Mesendoderm (in vitro differentiated cells): ENCODE results near the gene ADAMTS13. TPM values are rescaled to one million over a fixed set of nuclear protein-coding genes. Genes with fewer than 3 reads are reported as not detected.
A peak's percentile ranks its signal among the peaks of the same experiment; 100 is the strongest.
"Not testable (repeated sequence)": the region's sequence is repeated elsewhere in the genome, so short reads cannot be mapped to it uniquely, and the experiment has no call there.

Experiments used
- DNase-seq: peaks from one replicate; pipeline ENCODE4 v3.0.0; 2013
- H2AK5ac ChIP-seq: 2 replicates; pipeline ENCODE4 v1.6.1; 2013; ENCODE audit warnings: low read length, inconsistent platforms
- H2BK120ac ChIP-seq: 2 replicates; pipeline ENCODE4 v1.6.1; 2013; ENCODE audit warnings: low read depth, mild to moderate bottlenecking, low read length, moderate library complexity, mixed read lengths
- H2BK15ac ChIP-seq: replicated peaks from 2 replicates; pipeline ENCODE4 v1.6.1; 2013; ENCODE audit warnings: low read depth, mild to moderate bottlenecking, moderate library complexity
- H2BK5ac ChIP-seq: 2 replicates; pipeline ENCODE4 v1.6.1; 2013; ENCODE audit warnings: low read length, inconsistent platforms
- H3K18ac ChIP-seq: 2 replicates; pipeline ENCODE4 v1.6.1; 2013; ENCODE audit warnings: mild to moderate bottlenecking, low read length, mixed read lengths
- H3K23ac ChIP-seq: one replicate; pipeline ENCODE4 v1.6.1; 2013; ENCODE audit warnings: low read length
- H3K27ac ChIP-seq: 2 replicates; pipeline ENCODE4 v1.5.1; 2013; ENCODE audit warnings: low read depth, mild to moderate bottlenecking, inconsistent platforms, low read length, moderate library complexity
- H3K27me3 ChIP-seq: 2 replicates; pipeline ENCODE4 v1.6.1; 2013; ENCODE audit warnings: low read length, control low read depth, mild to moderate bottlenecking, inconsistent platforms; ENCODE audit not compliant: insufficient read depth, poor library complexity
- H3K36me3 ChIP-seq: 2 replicates; pipeline ENCODE4 v1.6.1; 2013; ENCODE audit warnings: low read length, inconsistent platforms; ENCODE audit not compliant: control insufficient read depth, insufficient read depth
- H3K4ac ChIP-seq: one replicate; pipeline ENCODE4 v1.6.1; 2013; ENCODE audit warnings: low read depth, mild to moderate bottlenecking, low read length, moderate library complexity
- H3K4me1 ChIP-seq: 2 replicates; pipeline ENCODE4 v1.6.1; 2013; ENCODE audit warnings: low read depth, low read length, inconsistent platforms; ENCODE audit not compliant: control insufficient read depth
- H3K4me2 ChIP-seq: 2 replicates; pipeline ENCODE4 v1.6.1; 2013; ENCODE audit warnings: low read length
- H3K4me3 ChIP-seq: 2 replicates; pipeline ENCODE4 v1.5.1; 2013; ENCODE audit warnings: mild to moderate bottlenecking, low read length
- H3K56ac ChIP-seq: one replicate; pipeline ENCODE4 v1.6.1; 2013; ENCODE audit warnings: low read length
- H3K79me1 ChIP-seq: 2 replicates; pipeline ENCODE4 v1.6.1; 2013; ENCODE audit warnings: low read length, inconsistent platforms
- H3K79me2 ChIP-seq: 2 replicates; pipeline ENCODE4 v1.6.1; 2013; ENCODE audit warnings: mild to moderate bottlenecking, low read length; ENCODE audit not compliant: control insufficient read depth, insufficient read depth
- H3K9ac ChIP-seq: 2 replicates; pipeline ENCODE4 v1.6.1; 2013; ENCODE audit warnings: low read length, inconsistent platforms
- H4K5ac ChIP-seq: one replicate; pipeline ENCODE4 v1.6.1; 2013; ENCODE audit warnings: low read length
- H4K8ac ChIP-seq: one replicate; pipeline ENCODE4 v1.6.1; 2013; ENCODE audit warnings: low read depth, mild to moderate bottlenecking, control low read depth, low read length, moderate library complexity
- WGBS: extraction: QIAGEN DNeasy Blood & Tissue Kit; methylation state at CpG from one replicate; pipeline ENCODE4 v1.1.7; 2013; ENCODE audit warnings: low lambda C conversion rate, missing lambda C conversion rate; ENCODE audit not compliant: insufficient coverage; ENCODE audit errors: extremely low coverage; 5-methylcytosine and 5-hydroxymethylcytosine counted together
- polyA plus RNA-seq, 2 experiments: library from polyadenylated mRNA; stranded (reverse); fragments of 200-250 nt; gene quantifications; one replicate each; pipeline ENCODE4 v1.2.3, GENCODE V29; 2013

The ADAMTS13 gene
- 0.45 TPM for polyA plus RNA-seq (2013, experiment 1 of 2)
- 0.46 TPM for polyA plus RNA-seq (2013, experiment 2 of 2)

DNA sequence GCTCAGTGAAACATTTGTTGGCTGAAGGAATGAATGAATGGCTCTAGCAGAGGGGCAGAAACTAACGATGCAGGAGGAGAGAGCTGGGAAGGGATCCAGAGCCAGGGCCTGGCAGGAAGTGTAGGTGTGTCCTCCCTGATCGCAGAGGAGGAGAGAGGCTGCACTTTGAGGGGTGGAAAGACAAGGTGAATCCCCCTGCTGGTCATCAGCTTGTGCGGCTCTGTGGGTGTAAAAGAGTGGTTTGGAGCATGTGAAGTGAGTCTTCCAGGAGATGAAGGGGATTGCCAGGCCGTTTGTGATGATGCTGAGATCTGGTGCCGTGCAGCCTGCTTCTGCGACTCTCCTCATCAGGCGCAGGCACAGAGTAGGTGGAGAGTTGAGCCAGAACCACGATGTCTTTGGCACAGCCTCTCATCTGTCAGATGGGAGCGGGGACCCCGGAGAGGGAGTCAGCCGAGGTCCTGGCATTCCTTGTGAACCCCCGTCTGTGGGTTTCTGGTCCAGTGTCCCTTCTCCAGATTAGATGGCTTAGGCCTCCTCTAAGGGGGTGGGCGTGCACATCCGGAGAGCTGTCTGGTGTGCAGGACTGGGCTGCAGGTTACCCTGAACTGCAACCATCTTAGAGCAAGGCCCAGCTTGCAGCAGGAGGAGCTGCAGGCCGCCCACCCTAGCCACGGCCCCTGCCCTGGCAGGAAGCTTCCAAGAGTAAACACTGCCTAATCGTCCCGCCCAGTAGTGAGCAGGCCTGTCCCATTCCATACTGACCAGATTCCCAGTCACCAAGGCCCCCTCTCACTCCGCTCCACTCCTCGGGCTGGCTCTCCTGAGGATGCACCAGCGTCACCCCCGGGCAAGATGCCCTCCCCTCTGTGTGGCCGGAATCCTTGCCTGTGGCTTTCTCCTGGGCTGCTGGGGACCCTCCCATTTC, at the start of gene ADAMTS13:
ADAMTS13 (plus strand) TSS at position 753 of the 928 bp plus-strand sequence; CDS start at position 830, 77 bp downstream.
- Histone ChIP-seq H2BK5ac (no peak within 1 kb of the TSS), H3K79me1 (no peaks in the 10 kb centered on the region), H2BK15ac (no peak within 1 kb of the TSS), H3K79me2 (peaks cover 6% of the 10 kb centered on the region), H3K4ac (no peak within 1 kb of the TSS), H3K27me3 (no peaks in the 10 kb centered on the region), H3K4me1 (no peaks in the 10 kb centered on the region), H3K4me3 (no peak within 1 kb of the TSS), H3K27ac (no peak within 1 kb of the TSS), H3K18ac (no peak within 1 kb of the TSS), H3K9ac (peak within 1 kb of the TSS; percentile 34), H3K23ac (no peak within 1 kb of the TSS), H3K56ac (peak within 1 kb of the TSS; percentile 56), H4K5ac (no peak within 1 kb of the TSS), H3K36me3 (no peaks in the 10 kb centered on the region), H4K8ac (no peak within 1 kb of the TSS), H3K4me2 (no peak within 1 kb of the TSS), H2AK5ac (no peak within 1 kb of the TSS), H2BK120ac (no peak within 1 kb of the TSS)
- no CpG with 5 or more reads among the region's 23 CpGs for WGBS
- peak; percentile 81 for DNase-seq

DNA sequence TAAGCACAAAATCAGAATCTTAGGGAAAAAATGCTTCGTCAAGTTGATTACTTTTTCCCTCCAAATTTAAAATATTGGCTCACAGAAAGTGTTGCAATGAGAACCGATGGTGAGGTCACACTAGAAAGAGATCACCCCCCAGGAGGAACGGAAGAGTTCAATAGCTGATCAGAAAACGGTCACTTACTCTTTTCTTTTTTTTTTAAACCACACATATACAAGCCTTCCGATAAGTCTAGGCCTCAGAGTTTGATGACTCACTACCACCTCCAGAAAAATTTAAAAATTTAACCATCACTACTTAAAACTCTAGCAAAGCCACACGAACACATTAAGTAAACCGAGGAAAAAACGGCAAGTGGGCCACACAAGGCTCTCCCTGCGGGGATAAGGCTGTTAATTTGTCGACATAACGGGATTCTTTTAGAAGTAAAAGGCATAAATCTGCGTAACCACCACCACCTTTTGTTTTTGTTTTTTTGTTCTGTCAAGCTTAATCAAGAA, 47.5 kb upstream of the ADAMTS13 start:
- Histone ChIP-seq H2AK5ac (no peak overlapping the region), H4K5ac (no peak overlapping the region), H4K8ac (no peak overlapping the region), H3K18ac (no peak overlapping the region), H3K36me3 (peaks cover 9% of the 10 kb centered on the region), H3K4me2 (peak overlapping the region; percentile 88), H3K23ac (no peak overlapping the region), H3K79me2 (peaks cover 53% of the 10 kb centered on the region), H3K79me1 (peaks cover 38% of the 10 kb centered on the region), H3K4ac (no peak overlapping the region), H3K27ac (no peak overlapping the region), H3K4me3 (peak overlapping the region; percentile 97), H3K4me1 (no peaks in the 10 kb centered on the region), H3K56ac (peak overlapping the region; percentile 97), H2BK120ac (no peak overlapping the region), H2BK15ac (no peak overlapping the region), H3K27me3 (no peaks in the 10 kb centered on the region), H2BK5ac (no peak overlapping the region), H3K9ac (peak overlapping the region; percentile 96)
- WGBS, result no CpG with 5 or more reads among the region's 12 CpGs
- DNase-seq, result no peak

DNA sequence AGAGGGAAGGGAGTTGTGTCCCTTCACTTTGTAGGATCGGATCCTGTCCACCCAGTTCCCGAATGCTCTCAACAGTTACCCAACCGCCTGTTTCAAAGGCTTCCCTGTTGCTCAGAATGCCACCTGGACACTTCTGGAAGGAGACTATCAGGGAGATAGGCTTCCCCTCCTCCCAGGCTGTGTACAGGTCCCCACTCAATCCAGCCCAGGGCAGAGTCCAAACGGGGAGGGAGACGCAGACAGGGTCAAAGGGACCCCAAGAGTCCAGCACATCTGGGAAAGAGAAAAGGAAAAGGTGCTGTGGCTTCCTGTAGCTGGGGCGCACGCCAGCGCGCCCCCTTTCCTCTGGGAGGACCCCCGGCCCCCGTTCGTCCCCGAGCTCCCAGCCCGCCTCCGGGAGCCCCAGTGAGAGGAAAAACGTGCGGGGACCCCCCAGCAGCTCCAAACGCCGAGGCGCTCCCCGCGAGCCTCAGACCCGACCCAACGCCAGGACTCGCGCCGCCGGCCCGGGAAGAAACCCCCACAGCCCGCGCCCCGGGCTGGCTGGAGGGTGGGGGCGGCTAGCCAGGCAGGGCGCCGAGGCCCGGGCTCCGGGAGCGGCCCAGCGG, 46.9 kb upstream of the ADAMTS13 start:
- Histone ChIP-seq H4K5ac (no peak overlapping the region), H3K79me2 (peaks cover 47% of the 10 kb centered on the region), H2BK120ac (peak overlapping the region; percentile 79), H3K4me1 (no peaks in the 10 kb centered on the region), H3K27me3 (no peaks in the 10 kb centered on the region), H3K36me3 (peaks cover 9% of the 10 kb centered on the region), H3K4me3 (peak overlapping the region; percentile 97), H2AK5ac (no peak overlapping the region), H3K56ac (peak overlapping the region; percentile 97), H3K18ac (peak overlapping the region; percentile 97), H3K9ac (peak overlapping the region; percentile 96), H3K23ac (no peak overlapping the region), H3K4ac (peak overlapping the region; percentile 99), H2BK15ac (no peak overlapping the region), H3K27ac (peak overlapping the region; percentile 95), H3K4me2 (peak overlapping the region; percentile 88), H3K79me1 (peaks cover 33% of the 10 kb centered on the region), H2BK5ac (no peak overlapping the region), H4K8ac (peak overlapping the region; percentile 97)
- peak; percentile 63 for DNase-seq
- WGBS, result no CpG with 5 or more reads among the region's 39 CpGs

DNA sequence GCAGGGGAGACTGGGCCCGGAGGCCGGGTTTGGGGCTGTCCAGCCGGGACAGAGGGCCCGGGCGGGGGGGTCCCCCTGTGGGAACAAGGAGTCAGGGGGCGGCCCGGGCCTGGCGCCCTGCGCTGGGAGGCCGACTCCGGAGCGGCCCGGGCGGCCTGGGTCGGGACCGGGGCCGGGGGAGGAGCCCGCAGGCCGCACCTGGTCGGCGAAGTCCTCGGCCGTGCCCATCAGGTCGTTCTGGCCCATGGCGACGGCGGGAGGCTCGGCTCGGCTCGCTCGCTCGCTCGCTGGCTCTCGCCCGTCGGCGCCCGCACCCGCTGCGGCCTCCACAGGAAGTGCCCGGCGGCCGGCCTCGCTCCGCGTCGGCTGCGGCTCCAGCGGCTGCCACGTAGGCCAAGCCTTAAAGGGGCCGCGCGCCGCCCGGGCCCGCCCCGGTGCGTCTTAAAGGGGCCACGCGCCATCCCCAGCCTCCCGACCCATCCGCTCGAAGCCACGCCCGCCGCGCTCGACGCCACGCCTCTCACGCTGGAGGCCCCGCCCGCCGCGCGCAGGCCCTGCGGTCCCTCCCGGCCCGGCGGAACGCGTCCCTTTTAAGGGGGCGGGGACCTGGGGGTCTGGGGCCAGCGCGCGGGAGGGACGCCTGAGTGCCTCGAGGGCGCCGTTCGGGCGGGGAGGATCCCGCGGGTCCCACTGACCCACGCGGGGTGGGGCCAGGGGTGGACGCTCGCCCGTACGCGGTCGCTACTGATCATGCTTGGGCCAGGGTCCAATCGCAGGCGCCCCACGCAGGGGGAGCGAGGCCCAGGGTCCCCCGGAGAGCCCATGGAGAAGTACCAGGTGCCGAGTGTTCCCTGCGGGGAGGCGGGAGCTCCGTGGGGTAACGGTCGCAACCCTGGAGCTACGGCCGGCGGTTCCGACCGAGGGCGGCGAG, 46.2 kb upstream of the ADAMTS13 start, which contains the start of the genes STKLD1 and SURF4:
STKLD1 (plus strand) TSS at position 643 of the 931 bp plus-strand sequence; CDS start at position 751, 108 bp downstream.
SURF4 (minus strand) TSS at position 337 of the 931 bp plus-strand sequence; CDS start at position 246, 91 bp downstream.
- H2AK5ac ChIP-seq, result no peak within 1 kb of the TSS
- peak within 1 kb of the TSS; percentile 99 for H3K4ac ChIP-seq
- peak within 1 kb of the TSS; percentile 95 for H3K27ac ChIP-seq
- peaks cover 9% of the 10 kb centered on the region for H3K36me3 ChIP-seq
- no peaks in the 10 kb centered on the region for H3K27me3 ChIP-seq
- peak within 1 kb of the TSS; percentile 88 for H3K4me2 ChIP-seq
- H4K5ac ChIP-seq, result no peak within 1 kb of the TSS
- peak within 1 kb of the TSS; percentile 97 for H3K4me3 ChIP-seq
- H3K79me1 ChIP-seq, result peaks cover 26% of the 10 kb centered on the region
- H4K8ac ChIP-seq, result peak within 1 kb of the TSS; percentile 97
- H3K79me2 ChIP-seq, result peaks cover 39% of the 10 kb centered on the region
- H3K56ac ChIP-seq, result peak within 1 kb of the TSS; percentile 97
- no CpG with 5 or more reads among the region's 120 CpGs for WGBS
- peak within 1 kb of the TSS; percentile 96 for H3K9ac ChIP-seq
- no peak within 1 kb of the TSS for H2BK5ac ChIP-seq
- H2BK15ac ChIP-seq, result no peak within 1 kb of the TSS
- H3K4me1 ChIP-seq, result no peaks in the 10 kb centered on the region
- peak within 1 kb of the TSS; percentile 97 for H3K18ac ChIP-seq
- peak; percentile 98 for DNase-seq
- peak within 1 kb of the TSS; percentile 79 for H2BK120ac ChIP-seq
- H3K23ac ChIP-seq, result peak within 1 kb of the TSS; percentile 80

DNA sequence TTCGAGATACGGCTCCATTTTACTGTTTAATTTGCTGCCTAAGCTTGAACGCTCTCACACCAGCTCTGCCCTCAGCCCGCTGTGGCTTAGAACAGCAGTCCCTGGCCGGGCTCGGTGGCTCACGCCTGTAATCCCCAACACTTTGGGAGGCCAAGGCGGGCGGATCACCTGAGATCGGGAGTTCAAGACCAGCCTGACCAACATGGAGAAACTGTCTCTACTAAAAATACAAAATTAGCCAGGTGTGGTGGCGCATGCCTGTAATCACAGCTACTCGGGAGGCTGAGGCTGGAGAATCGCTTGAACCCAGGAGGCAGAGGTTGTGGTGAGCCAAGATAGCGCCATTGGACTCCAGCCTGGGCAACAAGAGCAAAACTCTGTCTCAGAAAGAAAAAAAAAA, 44.9 kb upstream of the ADAMTS13 start:
- not testable (repeated sequence) for H4K5ac ChIP-seq, DNase-seq, H3K4me3 ChIP-seq, H3K36me3 ChIP-seq, H2BK5ac ChIP-seq, H3K56ac ChIP-seq, H2BK15ac ChIP-seq, H4K8ac ChIP-seq, H3K4me2 ChIP-seq, H3K27me3 ChIP-seq, H2BK120ac ChIP-seq, H3K27ac ChIP-seq, H3K4me1 ChIP-seq, H3K23ac ChIP-seq, H3K9ac ChIP-seq, H3K4ac ChIP-seq, H2AK5ac ChIP-seq, H3K18ac ChIP-seq
- Histone ChIP-seq H3K79me1 (peaks cover 14% of the 10 kb centered on the region), H3K79me2 (peaks cover 26% of the 10 kb centered on the region)
- no CpG with 5 or more reads among the region's 14 CpGs for WGBS
